IPS-20b (cell line): ENCODE measurements around the gene DLG2.
"Not testable (repeated sequence)": the region's sequence is repeated elsewhere in the genome, so short reads cannot be mapped to it uniquely, and the experiment has no call there.

Experiments used
- H3K27ac ChIP-seq: one replicate; pipeline ENCODE4 v1.5.1; 2013; ENCODE audit warnings: low read length
- H3K27me3 ChIP-seq: 2 replicates; pipeline ENCODE4 v1.6.1; 2013; ENCODE audit warnings: mild to moderate bottlenecking, low read length, inconsistent platforms; ENCODE audit not compliant: insufficient read depth
- H3K36me3 ChIP-seq: 2 replicates; pipeline ENCODE4 v1.6.1; 2013; ENCODE audit warnings: low read depth, mild to moderate bottlenecking, inconsistent platforms, low read length, moderate library complexity; ENCODE audit not compliant: insufficient read depth
- H3K4me1 ChIP-seq: 2 replicates; pipeline ENCODE4 v1.6.1; 2013; ENCODE audit warnings: mild to moderate bottlenecking, control low read depth, inconsistent platforms, low read length, moderate library complexity; ENCODE audit not compliant: insufficient read depth
- H3K4me3 ChIP-seq: 2 replicates; pipeline ENCODE4 v1.5.1; 2013; ENCODE audit warnings: mild to moderate bottlenecking, low read length, inconsistent platforms
- H3K9ac ChIP-seq: 2 replicates; pipeline ENCODE4 v1.6.1; 2013; ENCODE audit warnings: low read depth, mild to moderate bottlenecking, inconsistent platforms, low read length, moderate library complexity
- H3K9me3 ChIP-seq: 2 replicates; pipeline ENCODE4 v1.6.1; 2013; ENCODE audit warnings: mild to moderate bottlenecking, low read depth, low read length, inconsistent platforms; ENCODE audit not compliant: insufficient read depth

The DLG2 gene

DNA sequence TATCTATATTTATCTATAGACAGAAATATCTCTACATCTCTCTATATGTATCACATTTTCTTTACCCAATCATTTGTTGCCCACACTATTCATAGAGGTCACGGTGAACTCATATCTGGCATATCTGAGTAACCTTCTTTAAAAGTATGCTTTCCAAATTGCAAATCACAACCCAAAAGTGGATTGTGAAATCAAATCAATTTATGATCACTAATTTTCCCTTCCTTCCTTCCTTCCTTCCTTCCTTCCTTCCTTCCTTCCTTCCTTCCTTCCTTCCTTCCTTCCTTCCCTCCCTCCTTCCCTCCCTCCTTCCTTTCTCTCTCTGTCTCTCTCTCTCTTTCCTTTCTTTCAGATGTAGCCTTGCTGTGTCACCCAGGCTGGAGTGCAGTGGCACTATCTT, 1893.0 kb downstream of the DLG2 start:
- Histone ChIP-seq H3K4me3 (no peak overlapping the region), H3K36me3 (no peaks in the 10 kb centered on the region), H3K4me1 (no peaks in the 10 kb centered on the region), H3K9me3 (no peaks in the 10 kb centered on the region), H3K27me3 (no peaks in the 10 kb centered on the region), H3K27ac (no peak overlapping the region), H3K9ac (no peak overlapping the region)

DNA sequence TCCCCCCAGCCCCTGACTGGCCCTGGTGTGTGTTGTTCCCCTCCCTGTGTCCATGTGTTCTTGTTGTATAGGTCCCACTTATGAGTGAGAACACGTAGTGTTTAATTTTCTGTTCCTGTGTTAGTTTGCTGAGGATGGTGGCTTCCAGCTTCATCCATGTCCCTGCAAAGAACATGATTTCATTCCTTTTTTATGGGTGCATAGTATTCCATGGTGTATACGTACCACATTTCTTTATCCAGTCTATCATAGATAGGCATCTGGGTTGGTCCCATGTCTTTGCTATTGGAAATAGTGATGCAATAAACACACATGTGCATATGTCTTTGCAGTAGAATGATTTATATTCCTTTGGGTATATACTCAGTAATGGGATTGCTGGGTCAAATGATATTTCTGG, 1895.9 kb downstream of the DLG2 start:
- H3K9me3 ChIP-seq, H3K4me3 ChIP-seq, H3K27ac ChIP-seq, H3K36me3 ChIP-seq, H3K4me1 ChIP-seq, H3K9ac ChIP-seq, H3K27me3 ChIP-seq: not testable (repeated sequence)

DNA sequence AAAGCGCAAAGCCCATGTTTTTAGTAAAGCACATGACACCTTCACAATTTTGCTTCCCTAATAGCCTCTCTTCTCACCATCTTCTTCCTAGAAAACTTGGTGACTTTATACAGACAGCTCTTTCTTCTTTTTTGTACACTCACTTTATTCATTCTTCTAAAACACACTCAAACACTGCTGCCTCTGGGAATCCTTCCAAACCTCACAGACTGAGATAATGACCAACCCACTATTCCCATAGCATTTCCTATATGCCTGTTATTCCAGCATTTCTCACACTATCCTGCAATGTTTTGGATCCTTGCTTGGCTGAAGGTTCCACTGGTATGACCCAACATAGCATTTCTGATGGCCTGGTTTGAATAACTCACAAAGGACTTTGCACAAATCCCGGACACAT, 1898.9 kb downstream of the DLG2 start:
- Histone ChIP-seq H3K4me1 (peaks cover 27% of the 10 kb centered on the region; the same call in 1 of the 2 replicates), H3K27ac (no peak overlapping the region)

DNA sequence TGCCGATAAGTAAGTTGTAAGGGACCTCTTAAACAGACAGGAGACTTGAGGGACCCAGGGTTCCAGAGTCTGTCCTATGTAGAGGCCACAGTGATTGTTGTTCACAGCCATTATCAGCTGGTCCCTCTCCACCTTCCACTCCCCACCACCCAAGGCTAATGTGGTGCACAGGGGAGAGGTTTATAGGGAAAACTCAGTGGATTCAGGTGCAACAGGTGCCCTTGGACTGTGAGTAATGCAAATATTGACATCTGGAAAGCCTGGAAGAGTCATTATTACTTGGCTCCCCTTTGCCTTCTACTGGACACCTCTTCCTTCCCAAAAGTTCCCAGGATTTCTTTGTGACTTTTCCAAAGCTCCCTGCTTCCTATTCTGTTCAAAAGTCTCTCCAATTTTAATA, 1899.9 kb downstream of the DLG2 start:
- peaks cover 32% of the 10 kb centered on the region for H3K4me1 ChIP-seq
- no peak overlapping the region for H3K4me3 ChIP-seq
- H3K27me3 ChIP-seq, result no peaks in the 10 kb centered on the region

More for the DNA sequence above, 1898.9 kb downstream of the DLG2 start:
- Histone ChIP-seq H3K9ac (no peak overlapping the region), H3K9me3 (no peaks in the 10 kb centered on the region), H3K36me3 (no peaks in the 10 kb centered on the region), H3K27me3 (no peaks in the 10 kb centered on the region), H3K4me3 (no peak overlapping the region)

DNA sequence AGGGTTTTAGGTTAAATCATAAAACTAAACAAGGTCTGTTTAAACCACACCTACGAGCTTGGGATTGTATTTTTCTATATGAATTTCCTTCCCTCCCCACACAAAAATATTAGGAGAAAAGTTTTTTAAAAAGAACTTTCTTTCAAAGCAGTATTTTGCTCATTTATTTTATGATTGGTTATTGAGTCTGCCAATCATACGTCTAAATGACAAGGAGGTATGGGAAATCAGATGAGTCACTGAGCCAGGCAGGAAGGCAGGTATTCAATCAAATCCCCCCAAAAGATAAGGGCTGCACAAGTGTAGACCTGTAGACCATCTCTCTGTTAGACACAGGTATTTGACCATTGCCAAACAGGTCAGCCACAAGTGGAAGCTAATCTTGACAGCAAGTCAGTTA, 1900.8 kb downstream of the DLG2 start:
- Histone ChIP-seq H3K9ac (no peak overlapping the region; the same call in 1 of the 2 replicates), H3K27ac (no peak overlapping the region), H3K4me3 (no peak overlapping the region), H3K36me3 (no peaks in the 10 kb centered on the region), H3K27me3 (no peaks in the 10 kb centered on the region), H3K4me1 (peaks cover 35% of the 10 kb centered on the region), H3K9me3 (no peaks in the 10 kb centered on the region)

More for the DNA sequence above, 1899.9 kb downstream of the DLG2 start:
- Histone ChIP-seq H3K9me3 (no peaks in the 10 kb centered on the region), H3K36me3 (no peaks in the 10 kb centered on the region), H3K9ac (no peak overlapping the region), H3K27ac (no peak overlapping the region)

DNA sequence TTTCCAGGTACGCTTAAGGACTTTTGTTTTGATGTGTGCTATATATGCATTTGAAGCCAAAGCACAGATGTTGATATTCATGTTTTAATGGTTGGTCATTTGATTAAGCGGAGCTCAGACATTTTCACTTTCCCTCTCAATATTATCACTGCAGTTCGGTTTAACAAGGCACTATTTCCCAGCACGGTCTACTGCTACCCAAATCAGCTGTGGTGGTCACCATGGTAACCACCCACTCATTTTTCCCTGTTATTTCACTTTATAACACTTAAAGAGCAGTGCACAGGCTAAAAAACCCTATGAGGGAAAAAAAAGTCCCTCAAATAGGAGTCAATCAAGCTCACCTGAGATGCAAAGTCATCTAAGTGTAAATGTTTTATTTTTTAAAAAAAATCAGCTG, 1901.4 kb downstream of the DLG2 start:
- H3K9ac ChIP-seq, result peak overlapping the region; percentile 76

DNA sequence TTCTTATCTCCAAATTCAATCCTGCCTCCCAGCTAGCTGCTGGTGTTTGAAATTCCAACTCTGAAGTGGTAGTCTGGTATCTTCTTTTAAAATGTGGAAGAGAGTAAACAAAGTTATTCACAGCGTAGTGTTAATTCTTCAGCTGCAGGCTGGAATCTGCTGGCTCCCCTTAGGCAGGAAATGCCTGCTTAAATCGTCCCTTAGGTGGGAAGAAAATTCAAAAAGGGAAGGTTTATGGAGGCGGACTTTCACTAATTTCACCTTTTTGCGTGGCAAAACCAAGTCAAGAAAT, 1901.9 kb downstream of the DLG2 start:
- no peaks in the 10 kb centered on the region for H3K36me3 ChIP-seq
- H3K4me1 ChIP-seq, result peaks cover 44% of the 10 kb centered on the region
- peak overlapping the region; percentile 76 for H3K9ac ChIP-seq
- peak overlapping the region; percentile 60 for H3K4me3 ChIP-seq
- no peaks in the 10 kb centered on the region for H3K27me3 ChIP-seq
- H3K27ac ChIP-seq, result peak overlapping the region; percentile 75
- H3K9me3 ChIP-seq, result no peaks in the 10 kb centered on the region

More for the DNA sequence above, 1901.4 kb downstream of the DLG2 start:
- peaks cover 41% of the 10 kb centered on the region for H3K4me1 ChIP-seq
- no peaks in the 10 kb centered on the region for H3K9me3 ChIP-seq
- peak overlapping the region; percentile 60 for H3K4me3 ChIP-seq
- H3K27ac ChIP-seq, result no peak overlapping the region
- H3K36me3 ChIP-seq, result no peaks in the 10 kb centered on the region
- H3K27me3 ChIP-seq, result no peaks in the 10 kb centered on the region

DNA sequence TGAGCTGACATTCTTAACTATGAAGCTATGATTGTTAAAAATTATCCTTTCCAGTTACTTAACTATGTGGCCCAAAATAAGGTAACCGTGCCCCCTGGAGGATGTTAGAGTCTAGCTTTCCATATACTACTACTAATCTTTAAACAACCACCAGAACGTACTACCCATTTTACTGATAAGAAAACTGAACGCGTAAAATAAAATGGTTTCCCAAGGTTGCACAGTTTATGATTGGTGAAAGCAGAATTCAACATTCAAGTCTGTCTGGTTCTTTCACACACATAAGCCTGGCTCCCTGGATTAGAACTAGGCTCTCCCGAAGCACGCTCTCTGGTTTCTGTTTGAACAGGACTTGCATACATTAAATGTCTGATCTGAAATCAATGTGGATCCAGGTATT, 1903.1 kb downstream of the DLG2 start:
- H3K9me3 ChIP-seq, result no peaks in the 10 kb centered on the region
- peaks cover 44% of the 10 kb centered on the region for H3K4me1 ChIP-seq
- H3K4me3 ChIP-seq, result peak overlapping the region; percentile 60
- H3K27ac ChIP-seq, result peak overlapping the region; percentile 75
- H3K9ac ChIP-seq, result peak overlapping the region; percentile 76
- no peaks in the 10 kb centered on the region for H3K27me3 ChIP-seq
- no peaks in the 10 kb centered on the region for H3K36me3 ChIP-seq

DNA sequence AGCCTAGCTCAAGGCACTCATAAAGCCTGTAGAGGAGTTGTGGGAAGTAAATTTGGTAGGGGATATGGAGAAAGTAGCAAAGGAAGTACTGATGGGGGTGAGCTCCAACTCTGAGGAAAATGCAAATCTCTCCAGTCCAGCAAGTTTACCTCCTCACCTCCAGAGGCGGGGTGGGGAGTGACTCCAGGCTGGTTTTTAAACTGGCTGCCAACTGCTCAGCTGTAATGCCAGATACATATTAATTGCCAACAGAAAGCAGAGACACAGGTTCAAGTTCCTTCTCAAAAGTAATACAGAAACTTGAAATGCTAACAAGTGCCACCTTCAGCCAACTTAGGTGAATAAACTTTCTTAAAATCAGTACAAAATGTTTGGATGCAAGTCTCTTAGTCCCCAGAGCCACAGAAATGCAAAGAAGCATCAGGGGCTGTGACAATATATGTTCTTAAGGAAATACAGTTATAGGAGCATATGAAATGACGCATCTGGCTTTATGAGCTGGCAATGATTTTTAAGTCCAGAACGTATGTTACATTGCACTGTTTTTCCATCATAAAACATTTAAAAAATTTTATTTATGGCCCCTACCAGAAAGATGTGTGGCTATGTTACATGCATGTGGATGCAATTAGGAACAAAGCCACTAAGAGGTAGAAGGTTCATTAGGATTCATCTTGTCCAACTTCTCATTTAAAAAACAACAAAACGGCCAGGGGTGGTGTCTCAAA, 1904.6 kb downstream of the DLG2 start:
- no peaks in the 10 kb centered on the region for H3K9me3 ChIP-seq
- H3K4me3 ChIP-seq, result no peak overlapping the region
- H3K27me3 ChIP-seq, result no peaks in the 10 kb centered on the region
- no peaks in the 10 kb centered on the region for H3K36me3 ChIP-seq
- H3K9ac ChIP-seq, result no peak overlapping the region
- peaks cover 44% of the 10 kb centered on the region for H3K4me1 ChIP-seq
- no peak overlapping the region for H3K27ac ChIP-seq

DNA sequence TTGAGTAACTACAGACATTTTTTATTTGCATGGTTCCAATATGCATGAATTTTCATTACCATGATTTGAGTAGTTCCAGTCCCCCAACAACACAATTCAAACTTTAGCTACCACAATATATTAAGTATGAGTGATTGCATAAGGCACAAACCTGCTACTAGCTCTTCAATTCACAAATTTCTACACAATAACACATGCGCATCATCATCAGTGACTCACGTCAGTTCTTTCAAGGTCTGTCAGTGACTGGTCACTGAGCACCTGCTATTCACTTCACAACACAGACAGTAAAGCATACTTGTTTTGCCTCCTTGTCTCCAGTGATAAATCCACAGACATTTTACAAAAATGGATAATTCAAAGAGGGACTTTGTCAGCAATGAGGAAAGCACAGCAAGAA, 1905.9 kb downstream of the DLG2 start:
- no peaks in the 10 kb centered on the region for H3K9me3 ChIP-seq
- no peak overlapping the region for H3K9ac ChIP-seq
- H3K4me3 ChIP-seq, result no peak overlapping the region
- no peak overlapping the region for H3K27ac ChIP-seq
- peaks cover 43% of the 10 kb centered on the region for H3K4me1 ChIP-seq
- H3K36me3 ChIP-seq, result no peaks in the 10 kb centered on the region
- H3K27me3 ChIP-seq, result no peaks in the 10 kb centered on the region

DNA sequence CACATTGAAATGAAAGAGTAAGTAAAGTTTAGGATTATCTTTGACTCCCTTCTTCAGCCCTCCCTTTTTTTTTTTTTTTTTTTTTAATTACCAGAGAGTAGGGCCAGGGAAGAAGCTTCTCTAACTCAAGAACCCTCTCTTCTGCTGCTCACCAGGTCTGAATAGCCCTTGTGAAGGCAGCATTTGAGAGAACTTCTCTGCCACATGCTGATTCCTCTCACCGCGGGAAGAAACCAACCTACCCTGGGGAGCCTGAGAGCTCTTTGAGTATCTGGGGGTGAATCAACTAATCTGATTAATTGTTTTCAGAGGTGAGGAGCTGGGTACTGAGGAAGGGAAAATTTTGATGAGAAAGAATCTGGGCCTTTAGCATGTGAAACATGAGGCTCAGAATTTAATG, 1906.5 kb downstream of the DLG2 start:
- Histone ChIP-seq H3K9ac (no peak overlapping the region), H3K36me3 (no peaks in the 10 kb centered on the region), H3K27me3 (no peaks in the 10 kb centered on the region), H3K9me3 (no peaks in the 10 kb centered on the region), H3K4me3 (no peak overlapping the region), H3K4me1 (peaks cover 37% of the 10 kb centered on the region), H3K27ac (no peak overlapping the region)

DNA sequence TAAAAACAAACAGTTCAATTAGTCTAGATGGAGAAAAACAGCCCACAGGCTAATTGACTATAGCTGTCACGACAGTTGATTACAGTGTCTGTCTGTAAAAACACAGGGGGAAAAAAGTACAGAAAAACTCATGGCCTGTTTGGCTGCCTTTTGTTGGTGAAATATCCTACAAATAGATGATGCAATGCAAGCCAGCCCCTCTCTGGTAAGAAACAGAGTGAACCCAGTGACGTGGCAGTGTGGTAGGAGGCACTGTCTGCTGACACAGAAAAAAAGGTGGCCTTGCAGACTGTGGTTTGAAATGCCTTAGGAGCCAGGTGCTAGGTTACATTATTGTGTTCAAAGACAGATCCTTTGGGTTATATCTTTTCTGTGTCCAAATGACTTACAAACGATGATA, 1909.6 kb downstream of the DLG2 start:
- H3K27ac ChIP-seq, result no peak overlapping the region
- H3K9ac ChIP-seq, result no peak overlapping the region

More for the DNA sequence above, 1909.6 kb downstream of the DLG2 start:
- H3K4me3 ChIP-seq, result no peak overlapping the region
- no peaks in the 10 kb centered on the region for H3K36me3 ChIP-seq
- peaks cover 15% of the 10 kb centered on the region for H3K4me1 ChIP-seq
- no peaks in the 10 kb centered on the region for H3K9me3 ChIP-seq
- H3K27me3 ChIP-seq, result no peaks in the 10 kb centered on the region
